Omental fat pad (tissue), 4 donors: ENCODE measurements around the gene STK35. TPM values are rescaled to one million over a fixed set of nuclear protein-coding genes. Genes with fewer than 3 reads are reported as not detected.

Experiments
- ATAC-seq: fragments of 150-250 bp; one replicate; pipeline ENCODE4 v1.9.1; 2016; ENCODE audit warnings: mild to moderate bottlenecking, moderate library complexity; ENCODE audit not compliant: low FRiP score
- DNase-seq: peaks from one replicate; pipeline ENCODE4 v3.0.0-alpha.2; 2019; ENCODE audit warnings: low spot score
- total RNA-seq, 4 donors: library from RNA; depleted of rRNA; stranded (reverse); fragments of >200 nt; gene quantifications; one replicate each; pipeline ENCODE4 v1.1.0, GENCODE V29; 2016
- TF ChIP-seq, protein P1 (sequence below), 3 donors: fragments of 450-650 bp; IDR thresholded peaks; one replicate each; pipeline ENCODE4 v1.5.1; 2016 to 2017; ENCODE audit warnings: antibody characterized with exemption in 3 of 3, mild to moderate bottlenecking in 3 of 3, moderate library complexity in 2 of 3

The STK35 gene
- total RNA-seq, 4 donors from 2014 or later: 21.6 to 30.0 (median 24.7) TPM

DNA sequence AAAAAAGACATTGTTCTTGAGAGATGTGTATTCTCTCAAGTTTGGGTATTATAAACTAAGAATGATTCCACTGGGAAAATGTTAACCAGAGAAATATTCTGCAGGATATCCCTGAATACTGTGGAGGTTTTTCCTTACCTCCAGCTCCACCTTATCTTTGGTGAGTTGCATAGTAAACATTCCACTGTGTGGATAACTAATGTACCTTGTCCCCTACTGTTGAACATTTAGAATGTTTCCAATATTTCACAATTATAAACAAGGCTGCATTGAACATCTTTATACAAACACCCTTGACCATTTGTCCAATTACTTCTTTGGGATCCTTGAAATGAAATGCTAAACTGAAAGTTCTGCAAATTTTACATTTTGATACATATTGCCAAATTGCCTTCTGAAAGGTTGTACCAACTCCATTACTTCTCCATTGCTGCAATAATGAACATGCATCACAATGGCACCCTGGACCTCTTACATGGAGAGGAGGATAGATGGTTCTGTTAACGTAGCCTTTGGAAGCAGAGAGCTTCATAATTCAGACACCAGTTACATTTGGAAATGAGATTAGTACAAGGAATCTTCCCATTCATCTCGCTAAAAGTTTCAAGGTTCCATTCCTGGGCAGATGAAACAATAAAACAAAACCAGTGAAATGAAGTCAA lies 35.0 kb upstream of the STK35 start:
- DNase-seq (no peak), ATAC-seq (no peak)
- TF ChIP-seq, protein P1, sequence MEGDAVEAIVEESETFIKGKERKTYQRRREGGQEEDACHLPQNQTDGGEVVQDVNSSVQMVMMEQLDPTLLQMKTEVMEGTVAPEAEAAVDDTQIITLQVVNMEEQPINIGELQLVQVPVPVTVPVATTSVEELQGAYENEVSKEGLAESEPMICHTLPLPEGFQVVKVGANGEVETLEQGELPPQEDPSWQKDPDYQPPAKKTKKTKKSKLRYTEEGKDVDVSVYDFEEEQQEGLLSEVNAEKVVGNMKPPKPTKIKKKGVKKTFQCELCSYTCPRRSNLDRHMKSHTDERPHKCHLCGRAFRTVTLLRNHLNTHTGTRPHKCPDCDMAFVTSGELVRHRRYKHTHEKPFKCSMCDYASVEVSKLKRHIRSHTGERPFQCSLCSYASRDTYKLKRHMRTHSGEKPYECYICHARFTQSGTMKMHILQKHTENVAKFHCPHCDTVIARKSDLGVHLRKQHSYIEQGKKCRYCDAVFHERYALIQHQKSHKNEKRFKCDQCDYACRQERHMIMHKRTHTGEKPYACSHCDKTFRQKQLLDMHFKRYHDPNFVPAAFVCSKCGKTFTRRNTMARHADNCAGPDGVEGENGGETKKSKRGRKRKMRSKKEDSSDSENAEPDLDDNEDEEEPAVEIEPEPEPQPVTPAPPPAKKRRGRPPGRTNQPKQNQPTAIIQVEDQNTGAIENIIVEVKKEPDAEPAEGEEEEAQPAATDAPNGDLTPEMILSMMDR (IDR thresholded peaks at IDR 0.05): no peak

DNA sequence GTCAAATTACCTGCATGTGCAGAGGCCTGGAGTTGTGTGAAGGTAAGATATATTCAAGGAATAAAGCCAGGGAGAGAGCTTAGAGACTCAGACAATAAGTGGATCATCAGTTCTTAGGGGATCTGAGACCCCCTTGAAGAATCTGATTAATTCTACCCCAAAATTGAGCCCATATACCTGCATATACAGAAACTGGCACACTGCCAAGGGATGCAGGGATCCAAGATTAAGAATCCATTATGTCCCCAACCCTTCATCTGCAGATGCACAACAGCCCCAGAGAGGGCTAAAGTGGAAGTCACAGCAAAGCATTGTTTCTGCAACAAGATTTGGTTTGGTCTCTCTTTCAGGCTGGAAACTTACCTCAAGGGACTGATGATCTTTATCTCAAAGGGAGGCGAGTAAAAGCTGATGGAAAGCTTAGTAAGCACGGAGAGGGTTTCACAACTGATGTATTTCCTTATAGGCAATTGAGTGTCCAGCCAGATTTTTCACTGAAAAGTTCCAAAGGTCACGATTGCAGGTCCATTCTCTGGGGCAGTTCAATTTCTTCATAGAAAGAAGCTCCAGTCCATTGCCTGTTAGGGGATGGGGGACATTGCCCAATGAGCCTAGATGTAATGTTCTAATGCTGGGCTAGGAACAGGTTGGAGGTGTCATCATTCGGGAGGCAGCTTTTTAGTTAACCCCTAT lies 20.9 kb upstream of the STK35 start:
- no peak for DNase-seq
- TF ChIP-seq, protein P1 (IDR thresholded peaks at IDR 0.05): no peak
- no peak for ATAC-seq

DNA sequence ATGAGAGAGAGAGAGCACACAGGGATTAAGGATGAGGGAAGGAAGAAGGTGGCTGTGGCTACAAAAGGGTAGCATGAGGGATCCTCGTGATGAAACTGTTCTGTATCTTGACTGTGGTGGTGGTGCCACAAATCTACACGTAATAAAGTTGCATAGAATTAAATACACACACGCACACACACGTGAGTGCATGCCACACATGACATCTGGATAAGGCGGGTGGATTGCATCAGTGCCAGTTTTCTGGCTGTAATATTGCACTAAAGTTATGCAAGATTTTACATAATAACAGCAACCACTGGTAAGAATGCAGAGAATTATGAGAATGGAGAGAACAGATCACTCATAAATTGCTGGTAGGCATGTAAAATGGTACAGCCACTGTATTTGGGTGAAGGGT lies 16.9 kb upstream of the STK35 start:
- DNase-seq (peak; percentile 34), ATAC-seq (peak; percentile 61)
- TF ChIP-seq, protein P1 (IDR thresholded peaks at IDR 0.05): no peak

DNA sequence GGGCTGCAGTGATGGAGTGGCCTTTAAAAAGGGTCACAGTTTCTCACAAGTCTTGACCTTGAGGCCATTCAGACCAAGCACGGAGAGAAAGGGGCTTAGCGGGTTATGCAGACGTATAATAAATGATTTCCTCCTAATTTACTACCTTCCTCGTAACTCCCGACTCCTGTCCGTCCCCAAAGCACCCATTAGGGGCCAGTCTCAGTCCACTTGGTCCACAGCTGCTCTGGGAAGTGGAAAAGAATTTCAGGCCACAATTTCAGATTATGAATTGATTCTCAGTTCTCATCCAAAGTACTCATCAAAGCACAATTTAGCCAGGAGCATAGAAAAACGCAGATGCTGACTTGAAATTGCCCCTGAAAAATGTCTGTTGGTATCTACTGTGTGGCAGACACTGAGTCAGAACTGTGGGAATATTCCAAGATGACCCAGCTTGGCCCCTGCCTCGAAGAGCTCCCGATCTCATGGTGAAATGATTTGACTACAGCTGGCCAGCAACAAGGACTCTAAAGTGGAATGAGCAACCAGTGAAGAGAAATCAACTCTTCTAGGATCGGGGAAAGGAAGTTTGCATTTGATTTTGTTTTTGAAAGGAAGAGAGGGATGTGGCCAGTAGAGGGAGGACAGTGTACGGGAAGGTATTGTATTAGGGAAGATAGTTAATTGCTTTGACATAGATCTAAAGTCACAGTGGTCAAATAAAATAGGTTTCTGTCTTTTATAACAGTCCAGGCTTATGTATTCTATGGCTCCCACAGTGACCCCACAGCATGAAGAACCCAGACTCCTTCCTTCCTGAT lies 15.2 kb upstream of the STK35 start:
- TF ChIP-seq, protein P1 (IDR thresholded peaks at IDR 0.05): no peak
- DNase-seq (no peak), ATAC-seq (no peak)

DNA sequence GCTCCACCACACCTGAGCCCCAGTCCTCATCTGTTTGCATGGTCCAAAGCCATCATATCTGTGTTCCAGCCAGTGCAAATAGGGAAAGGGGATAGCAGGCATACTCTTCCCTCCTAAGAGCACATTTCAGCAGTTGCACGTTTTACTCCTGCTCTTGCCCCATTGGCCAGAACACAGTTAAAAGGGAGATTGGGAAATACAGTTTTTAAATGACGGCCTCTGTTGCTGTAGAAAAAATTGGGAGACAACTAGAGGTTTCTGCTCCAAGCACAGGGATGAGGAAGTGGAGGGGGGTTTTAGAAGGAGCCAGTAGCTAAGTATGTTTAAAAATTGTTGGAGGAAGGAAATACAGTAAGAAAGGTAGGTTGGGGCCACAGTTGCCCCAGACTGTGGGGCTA lies 14.6 kb upstream of the STK35 start:
- DNase-seq (no peak), ATAC-seq (no peak)
- TF ChIP-seq, protein P1 (IDR thresholded peaks at IDR 0.05): no peak

DNA sequence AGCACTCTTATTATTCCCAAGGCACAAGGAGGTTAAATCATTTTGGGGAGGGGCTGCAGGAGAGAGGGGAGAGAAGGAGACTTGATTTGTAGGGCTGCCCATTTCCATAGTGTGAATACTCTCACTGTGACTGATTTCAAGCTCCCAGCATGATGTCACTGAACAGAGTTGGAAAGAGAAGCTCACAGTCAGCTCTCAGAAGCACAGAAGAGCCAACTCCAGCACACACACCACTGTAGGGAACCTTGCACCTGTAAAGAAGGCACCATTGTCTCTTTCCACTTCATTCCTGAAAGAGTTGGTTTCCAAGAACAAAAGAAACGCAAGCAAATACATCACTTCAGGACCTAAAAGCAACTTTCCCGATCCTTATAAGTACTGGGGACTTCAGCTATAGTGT lies 12.7 kb upstream of the STK35 start:
- TF ChIP-seq, protein P1 (IDR thresholded peaks at IDR 0.05): no peak
- ATAC-seq: no peak

More for the DNA sequence above, 12.7 kb upstream of the STK35 start:
- no peak for DNase-seq
